MCF 10A (cell line): ENCODE measurements around the gene GFPT1. TPM values are rescaled to one million over a fixed set of nuclear protein-coding genes. Genes with fewer than 3 reads are reported as not detected.
A peak's percentile ranks its signal among the peaks of the same experiment; 100 is the strongest.
"Not testable (repeated sequence)": the region's sequence is repeated elsewhere in the genome, so short reads cannot be mapped to it uniquely, and the experiment has no call there.

Experiments
- BruUV-seq: library from RNA; stranded (reverse); fragments of 400-500 nt; replicated peaks from 2 replicates; lab custom pipeline; 2021; lab: Mats Ljungman, UMichigan
- CTCF ChIA-PET: fragments of 300-600 bp; sonication (Branson Sonifier 250); formaldehyde crosslinking; extraction: SDS; loops from one replicate; lab custom pipeline; 2021; ENCODE audit warnings: antibody characterized with exemption, inconsistent platforms; lab: Yijun Ruan, JAX
- POLR2A ChIA-PET: fragments of 300-600, 350-650 bp; sonication (Branson Sonifier 250); formaldehyde crosslinking; extraction: SDS; loops from one replicate; lab custom pipeline; 2020; ENCODE audit warnings: antibody characterized with exemption, inconsistent platforms; lab: Yijun Ruan, JAX
- DNase-seq: peaks from one replicate; pipeline ENCODE4 v3.0.0-alpha.2; 2018; ENCODE audit not compliant: unreplicated experiment
- H3K27ac Mint-ChIP-seq: one replicate; pipeline ENCODE4 v1.8.0; 2022; ENCODE audit warnings: mild to moderate bottlenecking, low read depth, mixed read lengths; ENCODE audit not compliant: unreplicated experiment
- H3K27me3 Mint-ChIP-seq: one replicate; pipeline ENCODE4 v1.8.0; 2022; ENCODE audit warnings: mixed read lengths; ENCODE audit not compliant: insufficient read depth, unreplicated experiment
- H3K36me3 Mint-ChIP-seq: one replicate; pipeline ENCODE4 v1.8.0; 2022; ENCODE audit warnings: mild to moderate bottlenecking, moderate library complexity, mixed read lengths; ENCODE audit not compliant: insufficient read depth, unreplicated experiment
- H3K4me1 Mint-ChIP-seq: one replicate; pipeline ENCODE4 v1.8.0; 2022; ENCODE audit warnings: mixed read lengths; ENCODE audit not compliant: insufficient read depth, unreplicated experiment
- H3K4me3 Mint-ChIP-seq: one replicate; pipeline ENCODE4 v1.8.0; 2022; ENCODE audit warnings: mild to moderate bottlenecking, moderate library complexity, mixed read lengths; ENCODE audit not compliant: unreplicated experiment
- H3K9me3 Mint-ChIP-seq: one replicate; pipeline ENCODE4 v1.8.0; 2022; ENCODE audit warnings: mixed read lengths; ENCODE audit not compliant: unreplicated experiment
- intact Hi-C: fragments of 100-400 bp; cut with micrococcal nuclease; formaldehyde crosslinking; loops from 2 replicates; pipeline ENCODE4 v1.14.1; 2022
- total RNA-seq: library from RNA; stranded (reverse); gene quantifications from 2 replicates; pipeline ENCODE4 v1.2.3, GENCODE V29; 2022
- TF ChIP-seq, protein P1 (sequence below): fragments of 200-600 bp; IDR thresholded peaks from one replicate; pipeline ENCODE4 v1.8.0; 2022; ENCODE audit warnings: antibody characterized with exemption, mild to moderate bottlenecking; ENCODE audit not compliant: unreplicated experiment

GFPT1 gene
- total RNA-seq, 1 experiment from 2014 or later: 176 TPM

GRCh38 chr2:69368588-69368987 lies 18.4 kb downstream of the GFPT1 start:
- intact Hi-C loops: no loop called here
- CTCF ChIA-PET: no interaction called here
- TF ChIP-seq, protein P1, sequence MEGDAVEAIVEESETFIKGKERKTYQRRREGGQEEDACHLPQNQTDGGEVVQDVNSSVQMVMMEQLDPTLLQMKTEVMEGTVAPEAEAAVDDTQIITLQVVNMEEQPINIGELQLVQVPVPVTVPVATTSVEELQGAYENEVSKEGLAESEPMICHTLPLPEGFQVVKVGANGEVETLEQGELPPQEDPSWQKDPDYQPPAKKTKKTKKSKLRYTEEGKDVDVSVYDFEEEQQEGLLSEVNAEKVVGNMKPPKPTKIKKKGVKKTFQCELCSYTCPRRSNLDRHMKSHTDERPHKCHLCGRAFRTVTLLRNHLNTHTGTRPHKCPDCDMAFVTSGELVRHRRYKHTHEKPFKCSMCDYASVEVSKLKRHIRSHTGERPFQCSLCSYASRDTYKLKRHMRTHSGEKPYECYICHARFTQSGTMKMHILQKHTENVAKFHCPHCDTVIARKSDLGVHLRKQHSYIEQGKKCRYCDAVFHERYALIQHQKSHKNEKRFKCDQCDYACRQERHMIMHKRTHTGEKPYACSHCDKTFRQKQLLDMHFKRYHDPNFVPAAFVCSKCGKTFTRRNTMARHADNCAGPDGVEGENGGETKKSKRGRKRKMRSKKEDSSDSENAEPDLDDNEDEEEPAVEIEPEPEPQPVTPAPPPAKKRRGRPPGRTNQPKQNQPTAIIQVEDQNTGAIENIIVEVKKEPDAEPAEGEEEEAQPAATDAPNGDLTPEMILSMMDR: no peak
- BruUV-seq: no TSS peak
- no peaks in the 10 kb centered on the region for H3K9me3 Mint-ChIP-seq
- H3K27ac Mint-ChIP-seq: no peak overlapping the region
- peaks cover 95% of the 10 kb centered on the region for H3K36me3 Mint-ChIP-seq
- no peak overlapping the region for H3K4me3 Mint-ChIP-seq
- no peak for DNase-seq
- no peaks in the 10 kb centered on the region for H3K27me3 Mint-ChIP-seq
- POLR2A ChIA-PET: interaction anchor here (0.9 kb wide), 1 partner anchor 18 kb away, joined by 5 read pairs; the partner anchor contains the start of gene GFPT1
- peaks cover 10% of the 10 kb centered on the region for H3K4me1 Mint-ChIP-seq

DNA sequence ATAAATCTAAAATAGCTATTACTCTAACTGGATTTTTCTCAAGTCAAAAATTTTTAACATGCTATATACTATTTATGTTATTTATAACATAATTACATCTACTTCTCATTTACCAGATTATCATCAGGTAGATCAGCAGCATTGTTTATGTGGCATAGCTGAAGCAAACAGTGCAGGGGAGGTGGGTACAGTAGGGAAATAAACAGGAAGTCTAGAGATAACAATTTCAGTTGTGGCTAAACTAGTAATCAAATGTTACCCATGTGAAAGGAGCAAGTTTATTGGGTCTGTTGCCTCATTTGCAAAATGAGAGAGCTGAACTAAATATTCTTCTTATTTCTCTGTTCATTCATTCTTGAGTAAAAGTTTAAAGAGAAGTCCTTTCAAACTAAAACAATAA lies 27.7 kb downstream of the GFPT1 start:
- no peaks in the 10 kb centered on the region for H3K9me3 Mint-ChIP-seq
- H3K27me3 Mint-ChIP-seq: no peaks in the 10 kb centered on the region
- CTCF ChIA-PET: no interaction called here
- peaks cover 9% of the 10 kb centered on the region for H3K4me1 Mint-ChIP-seq
- no peak overlapping the region for H3K4me3 Mint-ChIP-seq
- no peak for DNase-seq
- TF ChIP-seq, protein P1: no peak
- no peak overlapping the region for H3K27ac Mint-ChIP-seq
- POLR2A ChIA-PET: no interaction called here
- BruUV-seq: no TSS peak
- H3K36me3 Mint-ChIP-seq: peaks cover 90% of the 10 kb centered on the region
- intact Hi-C loops: no loop called here

- H3K36me3 Mint-ChIP-seq: peaks cover 90% of the 10 kb centered on the region
- no TSS peak for BruUV-seq
- POLR2A ChIA-PET: no interaction called here
- DNase-seq: no peak
- H3K27ac Mint-ChIP-seq: no peak overlapping the region
- no peaks in the 10 kb centered on the region for H3K9me3 Mint-ChIP-seq
- no peaks in the 10 kb centered on the region for H3K27me3 Mint-ChIP-seq
- TF ChIP-seq, protein P1: no peak
- H3K4me3 Mint-ChIP-seq: no peak overlapping the region
- CTCF ChIA-PET: interaction anchor here (1.1 kb wide), 1 partner anchor 380 kb away, joined by 3 read pairs; no protein-coding TSS in a partner anchor
- intact Hi-C loops: no loop called here
- peaks cover 9% of the 10 kb centered on the region for H3K4me1 Mint-ChIP-seq
These were observed 28.1 kb downstream of the GFPT1 start for GRCh38 chr2:69358914-69359313.

GRCh38 chr2:69356471-69356870 lies 30.6 kb downstream of the GFPT1 start:
- no peaks in the 10 kb centered on the region for H3K27me3 Mint-ChIP-seq
- H3K4me3 Mint-ChIP-seq: no peak overlapping the region
- TF ChIP-seq, protein P1: no peak
- H3K36me3 Mint-ChIP-seq: peaks cover 87% of the 10 kb centered on the region
- POLR2A ChIA-PET: no interaction called here
- H3K9me3 Mint-ChIP-seq: no peaks in the 10 kb centered on the region
- no peak overlapping the region for H3K27ac Mint-ChIP-seq
- BruUV-seq: no TSS peak
- peak; percentile 34 for DNase-seq
- peaks cover 9% of the 10 kb centered on the region for H3K4me1 Mint-ChIP-seq
- intact Hi-C loops: no loop called here
- CTCF ChIA-PET: no interaction called here

- intact Hi-C loops, H3K27ac Mint-ChIP-seq, H3K4me3 Mint-ChIP-seq, POLR2A ChIA-PET, H3K27me3 Mint-ChIP-seq, DNase-seq, H3K9me3 Mint-ChIP-seq, H3K4me1 Mint-ChIP-seq, BruUV-seq: not testable (repeated sequence)
- CTCF ChIA-PET: interaction anchor here (0.6 kb wide), 1 partner anchor 298 kb away, joined by 3 read pairs; no protein-coding TSS in a partner anchor
- peaks cover 85% of the 10 kb centered on the region for H3K36me3 Mint-ChIP-seq
These were observed 32.1 kb downstream of the GFPT1 start for GRCh38 chr2:69354976-69355375.
